ENCODE results near the gene ATP11A. TPM values are rescaled to one million over a fixed set of nuclear protein-coding genes. Genes with fewer than 3 reads are reported as not detected.

The ATP11A gene
- total RNA-seq, 1 donor from 2014 or later = 114 TPM

- H3K4me1 Mint-ChIP-seq = peaks cover 26% of the 10 kb centered on the region
- no peaks in the 10 kb centered on the region for H3K27me3 Mint-ChIP-seq (ENCODE audit: low read depth)
- DNase-seq (ENCODE audit: low spot score in 2 of 2, unreplicated experiment in 2 of 2) = no peak
- no peak for TF ChIP-seq CTCF (IDR thresholded peaks at IDR 0.05; ENCODE audit: unreplicated experiment)
- H3K27ac Mint-ChIP-seq = no peak overlapping the region
- peaks cover 15% of the 10 kb centered on the region for H3K36me3 Mint-ChIP-seq
- H3K9me3 Mint-ChIP-seq = peaks cover 4% of the 10 kb centered on the region
- H3K4me3 Mint-ChIP-seq = no peak overlapping the region
Measured at GRCh38 chr13:112760435-112760834, 70.6 kb downstream of the ATP11A start.

- Mint-ChIP-seq H3K27me3 (ENCODE audit: low read depth) (no peaks in the 10 kb centered on the region), H3K27ac (no peak overlapping the region), H3K36me3 (peaks cover 15% of the 10 kb centered on the region), H3K4me3 (no peak overlapping the region), H3K4me1 (peaks cover 26% of the 10 kb centered on the region), H3K9me3 (peaks cover 4% of the 10 kb centered on the region)
- TF ChIP-seq CTCF (IDR thresholded peaks at IDR 0.05; ENCODE audit: unreplicated experiment) = no peak
- DNase-seq (ENCODE audit: low spot score in 2 of 2, unreplicated experiment in 2 of 2) = no peak
Measured at GRCh38 chr13:112760931-112761330, 71.1 kb downstream of the ATP11A start.

- no peak for TF ChIP-seq CTCF (IDR thresholded peaks at IDR 0.05; ENCODE audit: unreplicated experiment)
- peaks cover 25% of the 10 kb centered on the region for H3K4me1 Mint-ChIP-seq
- peaks cover 4% of the 10 kb centered on the region for H3K9me3 Mint-ChIP-seq
- DNase-seq (ENCODE audit: low spot score in 2 of 2, unreplicated experiment in 2 of 2) = no peak
- H3K36me3 Mint-ChIP-seq = peaks cover 15% of the 10 kb centered on the region
- no peak overlapping the region for H3K4me3 Mint-ChIP-seq
- peak overlapping the region; percentile 70 for H3K27ac Mint-ChIP-seq
- no peaks in the 10 kb centered on the region for H3K27me3 Mint-ChIP-seq (ENCODE audit: low read depth)
Measured at GRCh38 chr13:112761701-112762689, 72.2 kb downstream of the ATP11A start.

GRCh38 chr13:112762690-112763080 is 72.8 kb downstream of the ATP11A start:
- peaks cover 9% of the 10 kb centered on the region for H3K36me3 Mint-ChIP-seq
- peaks cover 4% of the 10 kb centered on the region for H3K9me3 Mint-ChIP-seq
- TF ChIP-seq CTCF (IDR thresholded peaks at IDR 0.05; ENCODE audit: unreplicated experiment) = no peak
- no peak overlapping the region for H3K4me3 Mint-ChIP-seq
- H3K4me1 Mint-ChIP-seq = peaks cover 19% of the 10 kb centered on the region
- no peaks in the 10 kb centered on the region for H3K27me3 Mint-ChIP-seq (ENCODE audit: low read depth)
- H3K27ac Mint-ChIP-seq = peak overlapping the region; percentile 70
- DNase-seq (ENCODE audit: low spot score in 2 of 2, unreplicated experiment in 2 of 2) = no peak

GRCh38 chr13:112764028-112764427 is 74.2 kb downstream of the ATP11A start:
- peaks cover 4% of the 10 kb centered on the region for H3K36me3 Mint-ChIP-seq
- no peak for TF ChIP-seq CTCF (IDR thresholded peaks at IDR 0.05; ENCODE audit: unreplicated experiment)
- H3K9me3 Mint-ChIP-seq = no peaks in the 10 kb centered on the region
- no peak overlapping the region for H3K27ac Mint-ChIP-seq
- no peak for DNase-seq (ENCODE audit: low spot score in 2 of 2, unreplicated experiment in 2 of 2)
- H3K4me1 Mint-ChIP-seq = peaks cover 18% of the 10 kb centered on the region
- H3K27me3 Mint-ChIP-seq (ENCODE audit: low read depth) = no peaks in the 10 kb centered on the region
- H3K4me3 Mint-ChIP-seq = no peak overlapping the region
